Myocyte (in vitro differentiated cells): ENCODE results near the gene DDX18. TPM values are rescaled to one million over a fixed set of nuclear protein-coding genes. Genes with fewer than 3 reads are reported as not detected.
A peak's percentile ranks its signal among the peaks of the same experiment; 100 is the strongest.

Experiments
- DNase-seq: peaks from one replicate; pipeline ENCODE4 v3.0.0-alpha.2; 2012; ENCODE audit warnings: low read depth
- total RNA-seq: library from RNA; depleted of rRNA; stranded (reverse); fragments of >200 nt; gene quantifications from 2 replicates; pipeline ENCODE4 v1.2.3, GENCODE V29; 2014

DDX18 gene
- total RNA-seq, 1 donor from 2014 or later = 57.7 TPM

DNA sequence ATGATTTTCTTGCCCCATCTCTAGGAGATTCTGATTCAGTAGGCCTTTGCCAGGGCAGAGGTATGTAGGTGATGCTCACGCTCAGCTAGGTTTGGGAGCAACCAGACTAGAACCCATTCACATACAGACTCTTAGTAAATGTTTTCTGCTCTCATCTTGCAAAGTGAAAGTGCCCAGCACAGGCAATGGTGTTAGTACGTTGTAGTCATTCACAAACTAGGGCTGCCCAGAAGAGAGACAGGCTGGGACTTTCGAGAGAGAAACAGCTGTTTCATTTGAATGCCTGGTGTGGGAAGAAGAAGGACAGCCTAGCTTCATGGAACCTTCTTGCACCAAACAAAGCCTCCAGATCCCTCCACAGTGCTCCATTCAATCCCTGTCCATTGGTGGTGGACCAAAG is 19.4 kb downstream of the DDX18 start:
- DNase-seq = no peak

DNA sequence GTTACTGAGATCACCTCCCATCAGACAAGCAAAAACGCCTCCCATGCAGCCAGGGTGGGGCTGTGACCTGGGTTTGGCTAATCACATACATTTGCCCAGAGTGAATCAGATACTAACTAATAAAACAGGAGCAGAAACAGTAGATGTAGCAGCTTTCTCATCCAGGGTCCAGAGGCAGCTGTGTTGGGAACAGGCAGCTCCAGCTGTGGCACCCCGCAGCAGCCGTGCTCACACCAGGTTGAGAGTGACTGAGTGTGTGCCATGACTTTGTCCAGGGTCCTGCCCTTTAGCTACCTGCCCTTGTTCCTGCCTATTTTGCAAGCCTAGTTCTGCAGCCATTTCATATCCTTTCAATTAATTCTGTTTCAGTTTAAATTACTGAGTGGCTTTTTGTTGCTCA is 20.5 kb downstream of the DDX18 start:
- no peak for DNase-seq

DNA sequence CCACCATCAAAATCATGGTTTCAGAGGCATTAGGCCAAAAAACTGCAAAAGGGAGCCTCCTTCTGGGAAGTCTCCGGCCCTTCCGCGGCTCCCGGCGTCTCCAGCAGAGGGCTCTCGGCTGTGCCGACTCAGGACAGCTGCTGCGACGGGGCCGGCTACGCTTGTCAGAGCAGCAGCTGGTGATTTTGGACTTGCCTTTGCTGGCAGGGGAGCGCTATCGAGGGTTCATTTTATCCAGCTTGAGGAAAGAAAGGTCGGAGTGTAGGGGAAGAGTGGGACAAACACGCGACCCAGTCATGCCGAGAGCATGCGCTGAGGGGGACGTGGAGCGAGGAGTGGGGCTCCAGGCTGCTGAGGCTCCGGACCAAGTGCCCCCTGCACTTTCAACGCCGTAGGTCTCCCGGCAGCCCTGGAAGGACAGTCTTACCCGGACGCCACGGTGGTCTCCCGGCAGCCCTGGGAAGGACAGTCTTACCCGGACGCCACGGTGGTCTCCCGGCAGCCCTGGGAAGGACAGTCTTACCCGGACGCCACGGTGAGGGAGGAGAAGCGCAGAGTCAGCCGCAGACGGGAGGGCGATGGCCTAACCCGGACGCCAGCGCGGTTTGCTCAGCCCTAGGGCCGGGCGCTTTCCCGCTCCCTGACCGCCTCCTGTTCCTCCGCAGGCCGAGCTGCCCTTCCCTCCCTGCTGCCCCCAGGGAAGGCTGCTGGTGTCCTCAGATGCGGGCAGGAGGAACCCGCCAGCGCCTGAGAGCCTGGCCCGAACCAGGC is 21.7 kb downstream of the DDX18 start:
- peak; percentile 87 for DNase-seq

DNA sequence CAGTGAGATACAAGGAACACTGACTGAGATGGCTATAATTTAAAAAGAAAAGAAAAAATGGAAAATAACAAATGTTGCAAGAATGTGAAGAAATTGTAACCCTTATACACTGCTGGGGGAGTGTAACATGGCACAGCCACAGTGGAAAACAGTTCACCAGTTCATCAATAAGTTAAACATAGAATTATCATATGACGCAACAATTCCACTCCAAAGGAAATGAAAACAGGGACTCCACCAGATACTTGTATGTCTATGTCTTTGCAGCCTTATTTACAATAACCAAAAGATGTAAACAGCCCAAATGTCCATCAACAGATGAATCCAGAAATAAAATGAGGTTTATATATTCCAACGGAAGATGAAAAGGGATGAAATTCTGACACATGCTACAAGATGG is 30.8 kb downstream of the DDX18 start:
- no peak for DNase-seq

DNA sequence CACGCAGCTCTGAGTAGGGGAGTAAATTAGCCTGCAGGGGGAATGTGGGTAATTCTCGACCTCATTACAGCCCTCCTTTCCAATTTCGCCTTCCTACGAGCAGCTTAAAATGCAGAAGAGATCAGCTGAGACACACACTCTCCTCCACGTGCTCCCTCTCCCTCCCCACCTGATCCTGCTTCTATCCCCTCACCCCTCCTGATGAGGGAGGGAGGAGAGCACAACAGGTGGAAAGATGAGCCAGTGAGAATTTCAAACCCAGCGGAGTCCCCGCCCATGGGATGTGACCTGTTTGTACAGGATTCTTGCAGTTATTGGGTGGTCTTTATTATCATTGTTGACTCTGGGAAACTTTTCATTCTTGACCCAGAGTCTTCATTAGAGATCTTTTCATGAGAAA is 35.5 kb downstream of the DDX18 start:
- DNase-seq = no peak

DNA sequence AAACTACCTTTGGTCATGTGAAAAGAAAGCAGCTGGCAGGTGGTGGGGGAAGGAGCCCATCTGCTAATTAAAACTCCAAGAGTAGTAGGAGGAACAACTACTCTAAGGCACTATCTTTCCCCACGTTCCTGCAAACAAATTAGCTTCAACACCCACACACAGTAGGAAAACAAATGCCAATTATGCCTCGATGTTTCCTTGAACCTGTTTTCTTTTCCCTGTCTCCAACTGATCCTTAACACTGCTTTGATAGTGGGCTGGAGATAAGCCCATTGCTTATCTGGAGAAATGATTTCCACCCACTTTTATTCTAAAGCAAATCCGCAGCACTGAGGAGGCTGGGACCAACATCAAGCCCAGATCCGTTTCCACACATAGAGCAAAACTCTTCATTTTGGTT is 36.0 kb downstream of the DDX18 start:
- no peak for DNase-seq

DNA sequence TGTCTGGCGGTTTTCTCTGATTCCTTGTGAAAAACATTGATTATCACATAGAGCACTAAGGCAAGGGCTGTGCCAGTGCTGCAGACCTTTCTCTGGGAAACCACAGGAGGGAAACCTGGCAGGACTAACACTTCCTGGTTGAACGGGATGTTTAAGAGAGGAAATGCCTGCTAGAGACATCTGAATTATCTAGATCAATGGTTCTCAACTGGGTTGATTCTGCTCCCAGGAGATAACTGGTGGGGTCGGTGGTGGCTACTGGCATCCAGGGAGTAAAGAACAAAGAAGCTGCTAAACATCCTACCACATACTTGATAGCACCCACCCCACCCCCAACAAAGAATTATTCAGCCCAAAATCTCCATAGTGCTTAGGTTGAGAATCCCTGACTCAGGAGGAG is 37.5 kb downstream of the DDX18 start:
- DNase-seq = no peak

DNA sequence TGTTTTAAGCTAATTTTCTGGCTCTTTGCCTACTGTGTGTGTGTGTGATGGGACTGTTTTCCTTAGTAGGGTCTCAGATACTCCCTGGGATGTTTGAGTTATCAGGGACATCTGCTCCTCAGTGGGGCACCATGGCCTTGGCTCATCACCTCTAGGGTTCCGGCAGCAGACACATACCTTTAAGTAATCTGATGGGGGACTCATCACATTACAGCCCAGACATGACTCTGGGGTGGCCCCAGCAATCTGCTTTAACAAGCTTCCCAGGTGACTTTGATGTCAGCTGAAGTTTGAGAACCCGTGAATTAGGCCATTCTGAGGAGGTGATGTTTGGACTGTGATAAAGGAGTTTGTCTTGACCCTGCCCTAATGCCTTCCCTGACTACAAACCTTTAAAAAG is 38.8 kb downstream of the DDX18 start:
- no peak for DNase-seq

DNA sequence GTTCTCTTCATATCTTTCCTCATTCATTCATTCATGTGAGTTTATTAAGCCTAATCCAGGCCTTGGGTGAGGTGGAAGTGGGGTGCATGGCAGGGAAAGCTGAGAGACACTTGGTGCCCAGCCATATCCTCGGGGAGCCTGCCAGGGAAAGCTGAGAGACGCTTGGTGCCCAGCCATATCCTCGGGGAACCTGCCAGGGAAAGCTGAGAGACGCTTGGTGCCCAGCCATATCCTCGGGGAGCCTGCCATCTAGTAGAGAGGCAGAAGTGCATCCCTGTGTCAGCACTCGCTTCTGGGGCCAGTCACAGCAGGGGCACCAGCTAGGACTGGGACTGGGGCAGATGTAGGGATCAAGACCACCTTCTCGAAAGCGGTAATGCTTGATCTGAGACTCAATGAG is 39.4 kb downstream of the DDX18 start:
- DNase-seq = no peak

DNA sequence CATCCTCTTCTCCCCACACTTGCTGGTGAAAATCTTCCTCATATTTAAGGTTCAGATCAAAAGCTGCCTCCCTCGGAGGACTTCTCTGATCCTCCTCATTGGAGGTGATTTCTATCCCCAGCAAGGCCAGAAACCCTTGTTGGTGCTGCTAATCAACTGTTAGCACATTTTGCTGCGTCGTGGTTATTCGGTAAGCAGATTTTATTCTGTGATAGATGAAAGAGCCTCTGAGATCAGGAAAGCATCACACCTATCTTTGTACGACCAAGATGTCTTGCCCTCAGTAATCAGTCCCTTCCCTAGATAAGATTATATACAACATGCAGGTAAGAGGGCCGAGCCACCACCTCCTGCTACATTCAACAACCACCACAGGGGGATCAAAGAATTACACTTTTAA is 40.1 kb downstream of the DDX18 start:
- no peak for DNase-seq

DNA sequence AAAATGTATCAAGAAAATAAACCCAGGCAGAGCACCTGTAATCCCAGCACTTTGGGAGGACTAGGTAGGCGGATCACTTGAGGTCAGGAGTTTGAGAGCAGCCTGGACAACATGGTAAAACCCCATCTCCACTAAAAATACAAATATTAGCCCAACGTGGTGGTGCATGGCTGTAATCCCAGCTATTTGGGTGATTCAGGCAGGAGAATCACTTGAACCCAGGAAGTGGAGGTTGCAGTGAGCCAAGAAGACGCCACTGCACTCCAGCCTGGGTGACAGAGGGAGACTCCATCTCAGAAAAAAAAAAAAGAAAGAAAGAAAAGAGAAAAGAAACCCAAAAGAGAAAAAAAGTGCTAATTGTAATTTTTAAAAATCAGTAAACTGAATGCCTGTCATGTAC is 41.4 kb downstream of the DDX18 start:
- no peak for DNase-seq

DNA sequence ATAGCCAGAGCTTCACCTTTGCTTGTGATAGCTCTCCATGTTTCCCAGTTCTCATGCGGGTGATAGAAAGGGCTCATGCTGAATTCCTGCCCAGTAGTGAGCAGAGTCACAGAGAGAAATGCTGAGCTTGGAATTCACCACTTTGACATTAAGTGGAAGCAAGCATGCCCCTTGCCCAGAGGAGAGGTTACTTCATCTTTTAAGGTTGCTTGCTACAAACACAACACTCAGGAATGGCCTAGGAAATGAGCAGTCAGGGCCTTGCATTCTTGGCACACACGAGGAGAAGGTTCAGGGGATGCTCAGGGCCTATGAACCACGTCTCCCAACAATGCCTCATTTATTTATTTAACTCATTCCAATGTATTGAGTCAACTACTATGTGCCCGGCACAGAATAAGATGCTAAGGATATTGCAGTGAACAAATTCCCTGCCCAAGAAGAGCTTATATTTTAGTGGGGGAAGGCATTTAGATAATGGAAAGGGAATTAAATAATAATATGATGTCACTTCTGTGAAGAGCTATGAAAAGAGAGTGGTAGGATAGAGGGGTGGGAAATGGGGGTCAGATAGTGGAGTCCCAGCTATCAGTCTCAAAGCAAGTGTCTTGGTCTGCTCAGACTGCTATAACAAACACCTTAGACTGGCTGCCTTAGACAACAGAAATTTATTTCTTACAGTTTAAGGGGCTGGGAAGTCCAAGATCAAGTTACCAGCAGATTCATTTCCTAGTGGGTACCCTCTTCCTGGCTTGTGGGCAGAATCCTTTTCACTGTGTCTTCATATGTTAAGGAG is 42.1 kb downstream of the DDX18 start:
- DNase-seq = peak; percentile 12

DNA sequence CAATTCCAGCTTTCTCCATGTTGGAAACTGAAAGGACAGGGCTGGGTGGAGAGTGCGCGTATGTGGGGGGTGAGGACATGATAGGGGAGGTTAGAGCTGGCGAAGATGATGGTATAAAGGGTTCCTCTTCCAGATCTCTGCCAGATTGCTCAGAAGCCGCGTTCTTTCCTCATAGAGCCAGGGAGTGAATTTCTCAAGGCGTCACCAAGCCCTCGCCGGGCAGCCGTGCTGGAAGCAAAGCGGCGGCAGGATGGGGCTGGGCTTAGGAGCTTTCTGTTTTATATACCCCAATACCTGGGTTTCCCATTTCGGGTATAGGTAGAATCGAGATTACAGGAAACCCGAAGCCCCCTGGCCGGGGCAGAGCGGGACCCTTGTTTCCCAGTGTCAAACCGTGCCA is 43.8 kb downstream of the DDX18 start:
- DNase-seq = no peak

DNA sequence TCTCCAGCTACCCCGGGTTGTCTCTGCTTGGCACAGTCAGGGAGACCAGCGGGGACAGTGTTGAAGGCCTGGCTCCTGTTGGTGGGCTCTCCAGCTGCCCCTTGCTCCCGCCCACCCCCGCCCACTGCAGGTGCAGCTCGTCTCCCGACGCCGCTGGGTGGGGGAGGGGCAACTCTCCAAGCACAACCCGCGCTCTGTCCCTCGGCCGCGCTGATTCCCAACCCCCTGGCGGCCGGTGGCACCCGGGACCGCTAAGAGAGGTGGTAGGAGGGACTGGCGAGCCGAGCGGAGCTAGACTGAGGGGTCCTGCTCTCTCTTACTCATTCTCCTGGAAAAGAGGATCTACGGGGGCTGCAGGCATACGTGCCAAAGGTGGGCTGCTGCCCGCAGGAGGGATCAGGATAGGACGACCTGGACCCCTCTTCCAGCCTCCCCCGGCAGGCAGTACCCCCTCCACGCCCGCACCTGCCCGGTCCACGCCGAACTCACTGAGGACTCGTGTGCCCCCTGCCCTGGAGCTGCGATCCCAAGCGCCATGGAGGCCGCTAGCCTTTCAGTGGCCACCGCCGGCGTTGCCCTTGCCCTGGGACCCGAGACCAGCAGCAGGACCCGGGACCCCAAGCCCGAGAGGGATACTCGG is 44.5 kb downstream of the DDX18 start:
- no peak for DNase-seq

DNA sequence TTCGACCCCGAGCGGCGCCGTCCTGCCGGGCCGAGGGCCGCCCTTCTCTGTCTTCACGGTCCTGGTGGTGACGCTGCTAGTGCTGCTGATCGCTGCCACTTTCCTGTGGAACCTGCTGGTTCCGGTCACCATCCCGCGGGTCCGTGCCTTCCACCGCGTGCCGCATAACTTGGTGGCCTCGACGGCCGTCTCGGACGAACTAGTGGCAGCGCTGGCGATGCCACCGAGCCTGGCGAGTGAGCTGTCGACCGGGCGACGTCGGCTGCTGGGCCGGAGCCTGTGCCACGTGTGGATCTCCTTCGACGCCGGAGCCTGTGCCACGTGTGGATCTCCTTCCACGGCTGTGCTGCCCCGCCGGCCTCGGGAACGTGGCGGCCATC is 45.0 kb downstream of the DDX18 start:
- no peak for DNase-seq

DNA sequence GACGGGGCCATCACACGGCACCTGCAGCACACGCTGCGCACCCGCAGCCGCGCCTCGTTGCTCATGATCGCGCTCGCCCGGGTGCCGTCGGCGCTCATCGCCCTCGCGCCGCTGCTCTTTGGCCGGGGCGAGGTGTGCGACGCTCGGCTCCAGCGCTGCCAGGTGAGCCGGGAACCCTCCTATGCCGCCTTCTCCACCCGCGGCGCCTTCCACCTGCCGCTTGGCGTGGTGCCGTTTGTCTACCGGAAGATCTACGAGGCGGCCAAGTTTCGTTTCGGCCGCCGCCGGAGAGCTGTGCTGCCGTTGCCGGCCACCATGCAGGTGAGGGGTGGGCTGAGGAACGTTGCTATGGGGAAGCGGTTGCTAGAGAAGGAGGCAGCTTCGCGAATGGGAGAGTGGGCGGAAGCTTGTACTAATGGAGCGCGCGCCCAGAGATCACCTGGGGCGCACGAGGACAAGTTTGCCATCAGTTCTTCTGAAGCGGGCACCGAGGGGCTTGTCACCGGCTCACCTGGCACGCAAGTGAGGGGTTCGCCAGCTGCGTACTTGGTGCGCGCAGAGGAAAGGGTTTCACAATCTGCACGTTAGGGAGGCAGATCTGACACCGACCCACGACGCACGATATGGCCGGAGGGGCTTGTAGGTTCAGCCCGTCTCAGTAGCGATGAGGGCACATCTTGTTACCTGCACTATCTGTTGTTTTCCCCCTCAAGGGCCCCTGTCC is 45.6 kb downstream of the DDX18 start:
- DNase-seq = no peak

DNA sequence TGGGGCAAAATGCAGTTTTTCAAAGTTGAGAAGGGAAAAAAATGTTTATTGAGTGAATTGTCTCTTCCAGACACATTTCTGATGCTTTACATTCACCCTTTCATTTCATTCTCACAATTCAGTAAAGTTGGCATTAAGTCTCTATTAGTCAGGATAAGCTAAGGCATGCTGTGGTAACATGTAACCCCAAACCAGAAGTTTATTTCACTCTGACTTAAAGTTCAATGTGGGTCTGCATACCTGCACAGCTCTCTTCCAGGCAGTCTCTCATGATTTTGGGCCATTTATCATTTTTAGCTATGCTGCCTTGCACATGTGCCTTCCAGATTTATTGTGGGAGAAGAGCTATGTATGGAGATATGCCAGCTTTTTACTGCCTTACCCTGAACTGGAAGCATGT is 48.0 kb downstream of the DDX18 start:
- no peak for DNase-seq

DNA sequence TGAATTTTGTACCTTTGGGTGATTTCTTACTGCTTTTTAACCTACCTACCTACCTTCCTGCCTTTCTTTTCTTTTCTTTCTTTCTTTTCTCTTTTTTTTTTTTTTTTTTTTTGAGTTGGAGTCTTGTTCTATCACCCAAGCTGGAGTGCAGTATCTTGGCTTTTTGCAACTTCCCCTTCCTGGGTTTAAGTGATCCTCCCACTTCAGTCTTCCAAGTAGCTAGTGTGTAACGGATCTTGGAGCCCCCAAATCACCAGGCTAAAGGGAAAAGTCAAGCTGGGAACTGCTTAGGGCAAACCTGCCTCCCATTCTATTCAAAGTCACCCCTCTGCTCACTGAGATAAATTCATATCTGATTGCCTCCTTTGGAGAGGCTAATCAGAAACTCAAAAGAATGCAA is 61.3 kb downstream of the DDX18 start:
- DNase-seq = no peak

DNA sequence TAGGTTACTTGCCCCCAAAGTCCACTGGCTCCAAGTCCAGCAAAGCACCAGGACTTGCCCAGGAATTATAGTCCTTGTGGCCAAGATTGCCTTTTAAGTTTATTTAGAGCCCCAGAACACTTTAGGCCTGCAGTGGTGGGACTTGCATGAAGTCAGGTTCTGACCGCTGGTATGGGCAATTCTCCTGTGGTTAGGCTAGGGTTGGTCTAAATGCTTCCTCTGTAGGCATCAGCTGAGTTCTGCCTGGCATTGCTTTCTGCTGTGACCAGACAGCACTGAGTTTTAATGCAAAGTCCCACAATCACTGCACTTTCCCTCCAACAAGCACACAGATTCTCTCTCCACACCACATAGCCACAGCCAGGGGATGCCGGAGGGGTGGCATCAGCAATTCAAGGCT is 64.5 kb downstream of the DDX18 start:
- no peak for DNase-seq
